Left cardiac atrium (tissue), 4 donors: ENCODE results near the gene PEX16. TPM values are rescaled to one million over a fixed set of nuclear protein-coding genes. Genes with fewer than 3 reads are reported as not detected.

Source experiments
- ATAC-seq, 2 donors: fragments of 200-7000 bp; cut with Tn5 transposase; one replicate each; pipeline ENCODE4 v1.9.1; 2020; ENCODE audit warnings: mild to moderate bottlenecking in 2 of 2, moderate library complexity in 2 of 2
- DNase-seq: peaks from one replicate; pipeline ENCODE4 v3.0.0-alpha.2; 2020
- intact Hi-C, 2 donors: fragments of 100-400 bp; cut with DNase I; formaldehyde crosslinking; loops; one replicate each; pipeline versions ENCODE4 v1.14.1 to v1.15.1; 2022 to 2023
- long read RNA-seq: library from polyadenylated mRNA; unstranded; transcript quantifications from one replicate; pipeline ENCODE4 v2.0.0, GENCODE V29; 2021
- total RNA-seq, 2 donors: library from RNA; stranded (reverse); fragmentation: NEBNext Ultra II Directional; extraction: Animal tissue kit (Norgen Biotek cat#: 25700); gene quantifications; one replicate each; pipeline ENCODE4 v1.2.1, GENCODE V29; 2021
- donor health status: DM: no; HTN: yes; CAD: no.
- donor health status: DM: no; HTN: yes; CAD: no; lungs with severe emphysema.
- donor health status: DM: yes; HTN: yes; CAD: no.
- donor health status: Dilated cardiomyopathy.

PEX16 gene
- total RNA-seq: 10 to 100 TPM; 13.6 to 18.4 TPM
- long read RNA-seq, transcript PEX16-202 (11 exons, 1,335 nt): major isoform, 12 of 20 reads
- long read RNA-seq, partial matches to known transcripts: 2 of 20 reads
- long read RNA-seq, other reads (novel, unspliced or antisense): 6 of 20 reads

GRCh38 chr11:45917623-45918330 is at the start of gene PEX16:
PEX16 (minus strand) TSS chr11:45917877; CDS start chr11:45917811, 66 bp downstream.
- ATAC-seq (peak; percentile 91 to 95), DNase-seq (peak; percentile 98)
- intact Hi-C loops: no loop called here

- DNase-seq: peak; percentile 46
- intact Hi-C loops: loop anchor here in 1 of 2 donors (2.0 to 10.0 kb wide), 2 partner anchors 42 to 350 kb away; no protein-coding TSS in a partner anchor
These were observed 47.3 kb upstream of the PEX16 start for GRCh38 chr11:45964911-45965389.

GRCh38 chr11:45961751-45962240 is 44.1 kb upstream of the PEX16 start:
- ATAC-seq (no peak), DNase-seq (no peak)
- intact Hi-C loops: loop anchor here in 1 of 2 donors (10.0 kb wide), 1 partner anchor 353 kb away; no protein-coding TSS in a partner anchor

More at GRCh38 chr11:45964911-45965389, 47.3 kb upstream of the PEX16 start:
- peak; percentile 89 to 90 for ATAC-seq

- intact Hi-C loops: loop anchor here in 1 of 2 donors (10.0 kb wide), 1 partner anchor 354 kb away; no protein-coding TSS in a partner anchor
- DNase-seq (no peak), ATAC-seq (no peak)
These were observed 42.9 kb upstream of the PEX16 start for GRCh38 chr11:45960387-45961095.

- no peak for ATAC-seq
- intact Hi-C loops: loop anchor here in 1 of 2 donors (10.0 kb wide), 1 partner anchor 355 kb away; no protein-coding TSS in a partner anchor
- DNase-seq: no peak
These were observed 42.2 kb upstream of the PEX16 start for GRCh38 chr11:45959851-45960250.

GRCh38 chr11:45949992-45950407 is 32.3 kb upstream of the PEX16 start:
- no peak for ATAC-seq
- intact Hi-C loops: no loop called here
- DNase-seq: no peak

- intact Hi-C loops: no loop called here
- no peak for ATAC-seq
- no peak for DNase-seq
These were observed 30.7 kb upstream of the PEX16 start for GRCh38 chr11:45948356-45948755.

GRCh38 chr11:45947885-45948284 is 30.2 kb upstream of the PEX16 start:
- intact Hi-C loops: no loop called here
- DNase-seq (no peak), ATAC-seq (no peak)

- DNase-seq (no peak), ATAC-seq (no peak)
- intact Hi-C loops: loop anchor here in 1 of 2 donors (2.0 kb wide), 1 partner anchor 39 kb away; no protein-coding TSS in a partner anchor
These were observed 27.8 kb upstream of the PEX16 start for GRCh38 chr11:45945397-45945999.

- ATAC-seq: no peak
- intact Hi-C loops: no loop called here
These were observed 24.7 kb upstream of the PEX16 start for GRCh38 chr11:45942381-45942780.

GRCh38 chr11:45941285-45941684 is 23.6 kb upstream of the PEX16 start:
- DNase-seq: no peak
- intact Hi-C loops: no loop called here
- no peak for ATAC-seq

More at GRCh38 chr11:45942381-45942780, 24.7 kb upstream of the PEX16 start:
- DNase-seq: no peak

GRCh38 chr11:45939836-45940235 is 22.2 kb upstream of the PEX16 start:
- intact Hi-C loops: no loop called here
- DNase-seq: no peak
- no peak for ATAC-seq

GRCh38 chr11:45937916-45938315 is 20.2 kb upstream of the PEX16 start:
- DNase-seq (no peak), ATAC-seq (no peak)
- intact Hi-C loops: no loop called here

GRCh38 chr11:45936511-45937054 is 18.9 kb upstream of the PEX16 start:
- DNase-seq (no peak), ATAC-seq (no peak)
- intact Hi-C loops: no loop called here

GRCh38 chr11:45935349-45936064 is 17.8 kb upstream of the PEX16 start:
- no peak for ATAC-seq
- intact Hi-C loops: no loop called here
- DNase-seq: no peak

- DNase-seq (no peak), ATAC-seq (no peak)
- intact Hi-C loops: no loop called here
These were observed 17.1 kb upstream of the PEX16 start for GRCh38 chr11:45934580-45935318.

- intact Hi-C loops: no loop called here
- DNase-seq: no peak
- ATAC-seq: no peak
These were observed 16.3 kb upstream of the PEX16 start for GRCh38 chr11:45933846-45934579.
